Measurements from ENCODE around the gene PTPRC. TPM values are rescaled to one million over a fixed set of nuclear protein-coding genes. Genes with fewer than 3 reads are reported as not detected.

The PTPRC gene
- total RNA-seq, 2 donors from 2014 or later = 3.3 to 9.9 TPM

GRCh38 chr1:198636391-198636790 is 2.4 kb upstream of the PTPRC start:
- no peak for TF ChIP-seq POLR2A (IDR thresholded peaks at IDR 0.05)
- TF ChIP-seq, protein P1, sequence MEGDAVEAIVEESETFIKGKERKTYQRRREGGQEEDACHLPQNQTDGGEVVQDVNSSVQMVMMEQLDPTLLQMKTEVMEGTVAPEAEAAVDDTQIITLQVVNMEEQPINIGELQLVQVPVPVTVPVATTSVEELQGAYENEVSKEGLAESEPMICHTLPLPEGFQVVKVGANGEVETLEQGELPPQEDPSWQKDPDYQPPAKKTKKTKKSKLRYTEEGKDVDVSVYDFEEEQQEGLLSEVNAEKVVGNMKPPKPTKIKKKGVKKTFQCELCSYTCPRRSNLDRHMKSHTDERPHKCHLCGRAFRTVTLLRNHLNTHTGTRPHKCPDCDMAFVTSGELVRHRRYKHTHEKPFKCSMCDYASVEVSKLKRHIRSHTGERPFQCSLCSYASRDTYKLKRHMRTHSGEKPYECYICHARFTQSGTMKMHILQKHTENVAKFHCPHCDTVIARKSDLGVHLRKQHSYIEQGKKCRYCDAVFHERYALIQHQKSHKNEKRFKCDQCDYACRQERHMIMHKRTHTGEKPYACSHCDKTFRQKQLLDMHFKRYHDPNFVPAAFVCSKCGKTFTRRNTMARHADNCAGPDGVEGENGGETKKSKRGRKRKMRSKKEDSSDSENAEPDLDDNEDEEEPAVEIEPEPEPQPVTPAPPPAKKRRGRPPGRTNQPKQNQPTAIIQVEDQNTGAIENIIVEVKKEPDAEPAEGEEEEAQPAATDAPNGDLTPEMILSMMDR (IDR thresholded peaks at IDR 0.05) = no peak
- no peaks in the 10 kb centered on the region for H3K4me1 ChIP-seq
- no peak for DNase-seq
- ATAC-seq = no peak
- H3K4me3 ChIP-seq = no peak overlapping the region
- H3K27ac ChIP-seq = no peak overlapping the region
- no peaks in the 10 kb centered on the region for H3K36me3 ChIP-seq (replicated peaks in 1 of 2; ENCODE audit: insufficient read depth in 1 of 2, low read depth in 2 of 2)
- H3K27me3 ChIP-seq = no peaks in the 10 kb centered on the region
- WGBS, 2 donors = 82 to 83% methylated on average over 2 of the region's 2 CpGs
- intact Hi-C loops (cut with DNase I) = no loop called here
- no peaks in the 10 kb centered on the region for H3K9me3 ChIP-seq

DNA sequence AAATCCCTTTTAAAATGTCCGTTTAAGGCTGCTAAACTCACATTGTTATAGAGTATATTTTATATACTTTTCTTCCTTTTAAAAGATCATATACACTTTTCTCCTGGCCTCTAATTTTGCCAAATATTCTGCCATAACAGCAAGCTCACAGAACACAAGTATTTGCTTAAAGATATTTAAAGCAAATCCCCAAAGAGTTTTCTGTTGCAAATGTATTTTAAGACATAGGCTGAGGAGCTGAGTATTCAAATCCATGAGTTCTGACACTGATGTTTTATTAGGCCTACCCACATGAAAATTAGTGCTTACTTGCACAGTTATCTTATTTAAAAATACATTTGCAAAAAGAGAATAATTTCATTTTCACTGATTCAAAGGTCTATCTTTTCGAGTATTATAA is 1.7 kb upstream of the PTPRC start:
- intact Hi-C loops (cut with DNase I) = no loop called here
- no peak for ATAC-seq
- H3K9me3 ChIP-seq = no peaks in the 10 kb centered on the region
- H3K4me1 ChIP-seq = no peaks in the 10 kb centered on the region
- H3K36me3 ChIP-seq (replicated peaks in 1 of 2; ENCODE audit: insufficient read depth in 1 of 2, low read depth in 2 of 2) = no peaks in the 10 kb centered on the region
- H3K27ac ChIP-seq = no peak overlapping the region
- no peak for DNase-seq
- WGBS, 2 donors = 72 to 74% methylated on average over 2 of the region's 2 CpGs
- no peaks in the 10 kb centered on the region for H3K27me3 ChIP-seq
- no peak for TF ChIP-seq POLR2A (IDR thresholded peaks at IDR 0.05)
- TF ChIP-seq, protein P1 (IDR thresholded peaks at IDR 0.05) = no peak
- no peak overlapping the region for H3K4me3 ChIP-seq

- Histone ChIP-seq H3K4me3 (no peak overlapping the region), H3K27me3 (no peaks in the 10 kb centered on the region), H3K4me1 (no peaks in the 10 kb centered on the region), H3K9me3 (no peaks in the 10 kb centered on the region), H3K27ac (no peak overlapping the region), H3K36me3 (replicated peaks in 1 of 2; ENCODE audit: insufficient read depth in 1 of 2, low read depth in 2 of 2) (no peaks in the 10 kb centered on the region)
- TF ChIP-seq, protein P1 (IDR thresholded peaks at IDR 0.05) = no peak
- no peak for TF ChIP-seq POLR2A (IDR thresholded peaks at IDR 0.05)
- WGBS, 2 donors = 85 to 93% methylated on average over 1 of the region's 1 CpG
- DNase-seq (no peak), ATAC-seq (no peak)
- intact Hi-C loops (cut with DNase I) = no loop called here
Observed at GRCh38 chr1:198637916-198638437, 863 bp upstream of the PTPRC start.

DNA sequence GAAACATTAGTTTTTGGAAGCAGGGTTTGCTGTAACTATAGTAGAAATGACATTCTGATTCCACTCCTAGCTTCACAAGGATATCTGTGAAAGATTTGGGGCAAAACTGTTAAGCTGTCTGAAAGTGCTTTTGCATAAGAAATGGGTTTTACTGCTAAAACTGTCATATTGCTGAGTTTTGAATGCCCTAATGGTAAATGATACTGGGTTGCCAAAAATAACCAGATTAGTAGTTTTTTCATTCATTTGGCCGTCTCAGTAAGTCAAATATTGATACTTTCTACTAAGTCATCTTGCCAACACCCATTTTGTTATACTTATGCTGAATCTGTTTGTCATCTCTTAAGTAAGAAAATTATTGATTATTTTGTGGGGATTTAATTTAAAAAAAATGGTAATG is 399 bp upstream of the PTPRC start:
- DNase-seq (no peak), ATAC-seq (no peak)
- no peaks in the 10 kb centered on the region for H3K9me3 ChIP-seq
- H3K27me3 ChIP-seq = no peaks in the 10 kb centered on the region
- peak overlapping the region in 1 of 4 donors; percentile 34 for H3K27ac ChIP-seq
- WGBS, 2 donors = 16 to 23% methylated on average over 1 of the region's 1 CpG
- intact Hi-C loops (cut with DNase I) = no loop called here
- no peak for TF ChIP-seq POLR2A (IDR thresholded peaks at IDR 0.05)
- TF ChIP-seq, protein P1 (IDR thresholded peaks at IDR 0.05) = no peak
- H3K4me1 ChIP-seq = no peaks in the 10 kb centered on the region
- H3K4me3 ChIP-seq = no peak overlapping the region
- H3K36me3 ChIP-seq (replicated peaks in 1 of 2; ENCODE audit: insufficient read depth in 1 of 2, low read depth in 2 of 2) = no peaks in the 10 kb centered on the region

GRCh38 chr1:198639671-198640143 is 867 bp downstream of the PTPRC start:
- H3K36me3 ChIP-seq (replicated peaks in 1 of 2; ENCODE audit: insufficient read depth in 1 of 2, low read depth in 2 of 2) = no peaks in the 10 kb centered on the region
- DNase-seq = no peak
- intact Hi-C loops (cut with DNase I) = no loop called here
- no peaks in the 10 kb centered on the region for H3K9me3 ChIP-seq
- ATAC-seq = no peak
- no peaks in the 10 kb centered on the region for H3K4me1 ChIP-seq
- H3K4me3 ChIP-seq = no peak overlapping the region
- 72 to 91% methylated on average over 1 of the region's 1 CpG for WGBS, 2 donors
- no peaks in the 10 kb centered on the region for H3K27me3 ChIP-seq
- H3K27ac ChIP-seq = peak overlapping the region in 1 of 4 donors; percentile 71
- TF ChIP-seq, protein P1 (IDR thresholded peaks at IDR 0.05) = no peak
- TF ChIP-seq POLR2A (IDR thresholded peaks at IDR 0.05) = no peak
